ENCODE results near the gene BMPR1B. TPM values are rescaled to one million over a fixed set of nuclear protein-coding genes. Genes with fewer than 3 reads are reported as not detected.

Gene BMPR1B
- total and polyA plus RNA-seq, 2 of the 8 experiments (the other 6 are each of a cell fraction or from before 2014, with no cell fraction given) = 0.14 to 1.1 TPM

- Histone ChIP-seq H4K91ac (replicated peaks; ENCODE audit: insufficient read length, low read length) (no peak overlapping the region), H4K20me1 (replicated peaks in 1 of 2; ENCODE audit: control insufficient read depth in 1 of 2, insufficient read depth in 2 of 2, low read length in 2 of 2) (no peaks in the 10 kb centered on the region), H2BK12ac (ENCODE audit: low read depth, low read length) (no peak overlapping the region), H3K79me1 (ENCODE audit: low read depth, low read length) (no peaks in the 10 kb centered on the region), H2BK15ac (ENCODE audit: low read length) (no peak overlapping the region), H3K27me3 (replicated peaks in 1 of 4; ENCODE audit: control insufficient read depth in 3 of 4, extremely low read depth in 1 of 4, insufficient read depth in 3 of 4, low read length in 3 of 4) (no peaks in the 10 kb centered on the region), H2BK120ac (replicated peaks; ENCODE audit: low read depth, low read length) (no peak overlapping the region), H4K5ac (ENCODE audit: insufficient read length, low read depth, low read length) (no peak overlapping the region), H3K9me3 (ENCODE audit: insufficient read depth in 2 of 2, low read depth in 1 of 2, low read length in 1 of 2) (no peaks in the 10 kb centered on the region), H3K56ac (replicated peaks; ENCODE audit: insufficient read length, low read depth, low read length) (no peak overlapping the region), H3K36me3 (ENCODE audit: control insufficient read depth in 2 of 4, insufficient read depth in 4 of 4, low read length in 3 of 4) (no peaks in the 10 kb centered on the region), H3K4me2 (ENCODE audit: insufficient read depth in 1 of 2, low read depth in 2 of 2, low read length in 2 of 2) (no peak overlapping the region), H3K9ac (replicated peaks in 1 of 4; ENCODE audit: extremely low read depth in 1 of 4, low read depth in 3 of 4, low read length in 3 of 4) (no peak overlapping the region), H2BK5ac (ENCODE audit: low read depth, low read length) (no peak overlapping the region), H3K27ac (ENCODE audit: low read depth, low read length) (no peak overlapping the region), H3K4me3 (ENCODE audit: extremely low read depth in 1 of 4, insufficient read depth in 2 of 4, low read depth in 3 of 4, low read length in 4 of 4) (no peak overlapping the region), H4K8ac (ENCODE audit: extremely low read depth, insufficient read depth, low read length) (no peak overlapping the region), H2AK5ac (ENCODE audit: low read depth, low read length) (no peak overlapping the region), H3K23me2 (ENCODE audit: low read depth, low read length) (no peaks in the 10 kb centered on the region), H3K18ac (ENCODE audit: extremely low read depth, low read length) (no peak overlapping the region), H3K4me1 (replicated peaks in 1 of 4; ENCODE audit: control insufficient read depth in 3 of 4, insufficient read depth in 4 of 4, low read length in 3 of 4) (no peaks in the 10 kb centered on the region), H2AFZ (ENCODE audit: low read length) (no peak overlapping the region), H2BK20ac (ENCODE audit: low read length) (no peak overlapping the region), H3K14ac (ENCODE audit: insufficient read length) (no peak overlapping the region), H3K23ac (ENCODE audit: insufficient read length) (no peak overlapping the region), H3K4ac (replicated peaks; ENCODE audit: insufficient read length, low read depth, low read length) (no peak overlapping the region), H3K79me2 (ENCODE audit: control insufficient read depth in 1 of 2, insufficient read depth in 2 of 2, low read length in 2 of 2) (no peaks in the 10 kb centered on the region)
- TF ChIP-seq MAFK (IDR thresholded peaks at IDR 0.05; ENCODE audit: low read depth, low read length) (no peak), BRCA1 (IDR thresholded peaks at IDR 0.05; ENCODE audit: low read depth, low read length) (no peak), BACH1 (IDR thresholded peaks at IDR 0.05; ENCODE audit: low read length) (no peak), TEAD4 (IDR thresholded peaks at IDR 0.05; ENCODE audit: low read depth, low read length) (no peak), EZH2 (IDR thresholded peaks at IDR 0.05; ENCODE audit: low read depth, low read length, severe bottlenecking) (no peak)
- 93% methylated on average over 4 of the region's 4 CpGs; no CpG with 5 or more reads in 1 of the 2 experiments for WGBS, 2 experiments (ENCODE audit: extremely low coverage in 1 of 2, insufficient coverage in 1 of 2, insufficient read length in 1 of 2, insufficient replicate concordance in 2 of 2, low coverage in 1 of 2, low lambda C conversion rate in 2 of 2, missing lambda C conversion rate in 1 of 2)
- ChIA-PET CTCF (ENCODE audit: partially characterized antibody) (no interaction called here), POLR2A (ENCODE audit: partially characterized antibody) (no interaction called here)
- no peak for FAIRE-seq
- DNase-seq (ENCODE audit: low read depth in 1 of 2, low spot score in 2 of 2) = no peak
Observed at GRCh38 chr4:94802091-94802490, 44.3 kb downstream of the BMPR1B start.

All from H1 (cell line).